ENCODE measurements around the gene HEATR1.

Gene HEATR1

DNA sequence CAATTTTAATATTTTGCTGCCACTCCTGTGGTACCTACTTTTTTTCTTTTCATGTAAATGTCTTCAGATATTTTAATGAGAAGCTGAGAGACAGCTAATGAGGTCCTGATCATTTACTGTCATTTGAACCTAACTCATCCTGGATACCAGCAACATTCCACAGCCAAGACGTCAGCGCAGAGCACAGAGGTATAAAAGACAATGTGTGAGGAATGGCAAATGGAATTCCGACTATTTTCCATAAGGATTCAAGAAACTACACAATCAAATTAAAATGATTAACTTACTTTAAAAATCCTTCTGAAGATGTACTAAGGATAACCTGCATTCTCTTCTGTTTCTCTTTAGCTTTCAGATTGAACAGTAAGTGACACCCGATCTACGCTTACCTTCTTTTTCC lies 38.8 kb downstream of the HEATR1 start (continued):
- TF ChIP-seq ZNF670 (tag by site-specific recombination; IDR thresholded peaks at IDR 0.05; ENCODE audit: low read depth), result no peak
- no peak for TF ChIP-seq ZNF768 (tag by site-specific recombination; IDR thresholded peaks at IDR 0.05)
- no peak for TF ChIP-seq ZNF660 (tag by site-specific recombination; IDR thresholded peaks at IDR 0.05)
- TF ChIP-seq ZIC2 (tag by site-specific recombination; IDR thresholded peaks at IDR 0.05), result no peak
- TF ChIP-seq ZNF391 (tag by site-specific recombination; IDR thresholded peaks at IDR 0.05; ENCODE audit: borderline replicate concordance, low read depth), result no peak
- no peak for TF ChIP-seq ZNF146 (tag by site-specific recombination; IDR thresholded peaks at IDR 0.05)
- TF ChIP-seq ZNF350 (tag by site-specific recombination; IDR thresholded peaks at IDR 0.05), result no peak
- no peak for TF ChIP-seq HOXD13 (CRISPR knock-in tag; IDR thresholded peaks at IDR 0.05; ENCODE audit: borderline replicate concordance)
- no peak for TF ChIP-seq ZNF248 (tag by site-specific recombination; IDR thresholded peaks at IDR 0.05)
- TF ChIP-seq, protein P1, sequence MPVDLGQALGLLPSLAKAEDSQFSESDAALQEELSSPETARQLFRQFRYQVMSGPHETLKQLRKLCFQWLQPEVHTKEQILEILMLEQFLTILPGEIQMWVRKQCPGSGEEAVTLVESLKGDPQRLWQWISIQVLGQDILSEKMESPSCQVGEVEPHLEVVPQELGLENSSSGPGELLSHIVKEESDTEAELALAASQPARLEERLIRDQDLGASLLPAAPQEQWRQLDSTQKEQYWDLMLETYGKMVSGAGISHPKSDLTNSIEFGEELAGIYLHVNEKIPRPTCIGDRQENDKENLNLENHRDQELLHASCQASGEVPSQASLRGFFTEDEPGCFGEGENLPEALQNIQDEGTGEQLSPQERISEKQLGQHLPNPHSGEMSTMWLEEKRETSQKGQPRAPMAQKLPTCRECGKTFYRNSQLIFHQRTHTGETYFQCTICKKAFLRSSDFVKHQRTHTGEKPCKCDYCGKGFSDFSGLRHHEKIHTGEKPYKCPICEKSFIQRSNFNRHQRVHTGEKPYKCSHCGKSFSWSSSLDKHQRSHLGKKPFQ (tag by site-specific recombination; IDR thresholded peaks at IDR 0.05), result no peak
- TF ChIP-seq ZNF423 (tag by site-specific recombination; IDR thresholded peaks at IDR 0.05), result no peak
- TF ChIP-seq ZNF366 (tag by site-specific recombination; conservative IDR thresholded peaks at IDR 0.05), result no peak

- Histone ChIP-seq H3K36me3 (ENCODE audit: control insufficient read depth in 2 of 2, insufficient read depth in 1 of 2, low read length in 2 of 2) (peaks cover 66 to 96% of the 10 kb centered on the region in 2 experiments), H3K4me3 (ENCODE audit: low read depth, low read length) (no peak overlapping the region), H3K9me3 (ENCODE audit: control insufficient read depth, insufficient read depth, low read depth, low read length) (no peaks in the 10 kb centered on the region), H3K27ac (ENCODE audit: extremely low read depth, low read depth, low read length) (no peak overlapping the region), H3K4me1 (ENCODE audit: control insufficient read depth, insufficient read depth, low read length) (no peaks in the 10 kb centered on the region)
- ChIA-PET POLR2A (no interaction called here), CTCF (no interaction called here)
- TF ChIP-seq ZNF624 (tag by site-specific recombination; IDR thresholded peaks at IDR 0.05) (no peak), ZNF10 (tag by site-specific recombination; IDR thresholded peaks at IDR 0.05) (no peak), ZNF768 (tag by site-specific recombination; IDR thresholded peaks at IDR 0.05) (no peak)
Measured at GRCh38 chr1:236561976-236562375, 42.3 kb downstream of the HEATR1 start.

DNA sequence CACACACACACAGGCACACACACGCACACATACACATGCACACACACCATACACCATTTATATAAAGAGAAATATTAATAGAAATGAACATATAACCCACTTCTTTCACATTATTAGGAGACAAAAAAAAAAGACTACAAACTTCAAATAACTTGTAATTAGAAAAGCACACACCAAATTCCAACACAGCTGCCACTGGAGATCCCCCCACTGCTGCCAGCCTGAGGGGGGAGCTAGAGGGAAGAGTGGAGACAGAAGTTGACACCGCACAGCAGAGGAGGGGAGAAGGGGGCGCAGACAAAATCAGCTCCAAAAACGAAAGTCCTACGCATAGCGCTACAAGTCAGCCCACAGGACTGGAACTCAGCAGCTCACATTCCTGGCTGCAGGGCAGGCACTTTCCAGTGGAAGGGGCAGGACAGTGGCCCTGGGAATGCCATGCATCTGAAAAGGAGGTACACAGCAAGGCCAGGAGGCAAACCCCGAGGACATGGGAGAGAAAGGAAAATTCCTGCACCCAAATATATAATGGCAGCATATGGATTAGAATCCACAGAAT lies 44.0 kb downstream of the HEATR1 start:
- Histone ChIP-seq H3K4me3 (ENCODE audit: low read depth, low read length) (no peak overlapping the region), H3K27ac (ENCODE audit: extremely low read depth, low read depth, low read length) (no peak overlapping the region), H3K9me3 (ENCODE audit: control insufficient read depth, insufficient read depth, low read depth, low read length) (no peaks in the 10 kb centered on the region), H3K36me3 (ENCODE audit: control insufficient read depth in 2 of 2, insufficient read depth in 1 of 2, low read length in 2 of 2) (peaks cover 64 to 96% of the 10 kb centered on the region in 2 experiments), H3K4me1 (ENCODE audit: control insufficient read depth, insufficient read depth, low read length) (no peaks in the 10 kb centered on the region)
- CTCF ChIA-PET, result interaction anchor here (0.6 to 0.8 kb wide), 7 partner anchors 9 to 581 kb away, joined by 3 to 4 read pairs (median 3); no protein-coding TSS in a partner anchor
- no peak for TF ChIP-seq ZNF146 (tag by site-specific recombination; IDR thresholded peaks at IDR 0.05)
- TF ChIP-seq, protein P2, sequence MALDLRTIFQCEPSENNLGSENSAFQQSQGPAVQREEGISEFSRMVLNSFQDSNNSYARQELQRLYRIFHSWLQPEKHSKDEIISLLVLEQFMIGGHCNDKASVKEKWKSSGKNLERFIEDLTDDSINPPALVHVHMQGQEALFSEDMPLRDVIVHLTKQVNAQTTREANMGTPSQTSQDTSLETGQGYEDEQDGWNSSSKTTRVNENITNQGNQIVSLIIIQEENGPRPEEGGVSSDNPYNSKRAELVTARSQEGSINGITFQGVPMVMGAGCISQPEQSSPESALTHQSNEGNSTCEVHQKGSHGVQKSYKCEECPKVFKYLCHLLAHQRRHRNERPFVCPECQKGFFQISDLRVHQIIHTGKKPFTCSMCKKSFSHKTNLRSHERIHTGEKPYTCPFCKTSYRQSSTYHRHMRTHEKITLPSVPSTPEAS (tag by site-specific recombination; IDR thresholded peaks at IDR 0.05), result peak; percentile 72; the same call in 1 of the 2 replicates
- POLR2A ChIA-PET, result no interaction called here

DNA sequence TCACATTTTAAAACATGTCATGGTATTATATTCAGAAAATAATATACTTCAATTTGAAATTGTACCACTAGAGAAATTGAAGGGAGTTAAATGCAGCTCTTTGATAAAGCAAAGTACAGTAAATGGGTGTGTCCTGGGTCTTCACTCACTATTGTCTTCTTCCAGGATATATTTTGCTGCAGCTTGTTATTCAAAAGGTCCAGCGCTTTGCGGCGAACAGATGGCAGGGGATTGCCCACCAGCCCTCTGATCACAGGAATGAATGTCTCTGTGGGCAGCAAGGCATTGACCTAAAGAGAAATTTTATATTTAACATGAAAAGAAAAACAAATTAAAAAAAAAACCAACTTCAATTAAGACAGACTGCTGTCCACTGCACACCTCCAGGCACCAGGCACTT lies 45.5 kb downstream of the HEATR1 start:
- TF ChIP-seq SETDB1 (IDR thresholded peaks at IDR 0.05; ENCODE audit: insufficient read length, low read length), result no peak
- no peak for TF ChIP-seq ZNF701 (tag by site-specific recombination; IDR thresholded peaks at IDR 0.05)
- TF ChIP-seq ZNF555 (tag by site-specific recombination; conservative IDR thresholded peaks at IDR 0.05), result no peak
- TF ChIP-seq ZSCAN18 (tag by site-specific recombination; IDR thresholded peaks at IDR 0.05), result no peak
- no peak for TF ChIP-seq ZNF16 (tag by site-specific recombination; IDR thresholded peaks at IDR 0.05; ENCODE audit: low read depth)
- TF ChIP-seq ZNF148 (tag by site-specific recombination; IDR thresholded peaks at IDR 0.05; ENCODE audit: borderline replicate concordance), result no peak
- TF ChIP-seq KLF9 (tag by site-specific recombination; IDR thresholded peaks at IDR 0.05; ENCODE audit: low read depth), result no peak
- TF ChIP-seq ZIC2 (tag by site-specific recombination; IDR thresholded peaks at IDR 0.05), result no peak
- no peak for TF ChIP-seq ZNF785 (tag by site-specific recombination; IDR thresholded peaks at IDR 0.05)
- Histone ChIP-seq H3K4me1 (ENCODE audit: control insufficient read depth, insufficient read depth, low read length) (no peaks in the 10 kb centered on the region), H3K36me3 (ENCODE audit: control insufficient read depth in 2 of 2, insufficient read depth in 1 of 2, low read length in 2 of 2) (peaks cover 66 to 95% of the 10 kb centered on the region in 2 experiments), H3K4me3 (ENCODE audit: low read depth, low read length) (no peak overlapping the region), H3K27ac (ENCODE audit: extremely low read depth, low read depth, low read length) (no peak overlapping the region), H3K9me3 (ENCODE audit: control insufficient read depth, insufficient read depth, low read depth, low read length) (no peaks in the 10 kb centered on the region)
- POLR2A ChIA-PET, result no interaction called here
- CTCF ChIA-PET, result interaction anchor here (0.7 to 0.8 kb wide), 2 partner anchors 21 to 449 kb away, joined by 3 to 4 read pairs; no protein-coding TSS in a partner anchor

Data from HEK293 (cell line).